HS-5 (cell line): Measurements from ENCODE around the gene SLC36A2.
"Not testable (repeated sequence)": the region's sequence is repeated elsewhere in the genome, so short reads cannot be mapped to it uniquely, and the experiment has no call there.

Experiments used
- DNase-seq: peaks from one replicate; pipeline ENCODE4 v3.0.0-alpha.2; 2012; ENCODE audit warnings: low read depth

The SLC36A2 gene

DNA sequence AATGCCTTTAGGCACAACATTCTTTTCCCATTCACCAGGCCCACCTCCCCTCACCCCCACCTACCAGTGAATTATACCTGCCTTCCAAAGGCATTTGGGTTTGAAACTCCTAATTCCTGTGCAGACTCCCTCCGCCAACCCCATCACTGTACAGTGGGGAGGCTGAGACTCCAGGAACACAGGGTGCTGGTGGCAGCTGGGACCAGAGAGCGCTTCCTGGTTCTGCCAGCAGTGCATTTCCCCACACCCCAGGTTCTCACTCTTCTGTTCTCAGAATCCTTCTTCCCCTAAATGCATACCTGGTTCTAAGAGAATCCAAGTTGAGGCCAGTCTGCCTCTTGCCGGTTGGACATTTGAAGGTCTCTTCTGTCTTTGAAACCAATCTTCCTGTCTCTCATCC lies 21.1 kb downstream of the SLC36A2 start:
- DNase-seq: no peak

DNA sequence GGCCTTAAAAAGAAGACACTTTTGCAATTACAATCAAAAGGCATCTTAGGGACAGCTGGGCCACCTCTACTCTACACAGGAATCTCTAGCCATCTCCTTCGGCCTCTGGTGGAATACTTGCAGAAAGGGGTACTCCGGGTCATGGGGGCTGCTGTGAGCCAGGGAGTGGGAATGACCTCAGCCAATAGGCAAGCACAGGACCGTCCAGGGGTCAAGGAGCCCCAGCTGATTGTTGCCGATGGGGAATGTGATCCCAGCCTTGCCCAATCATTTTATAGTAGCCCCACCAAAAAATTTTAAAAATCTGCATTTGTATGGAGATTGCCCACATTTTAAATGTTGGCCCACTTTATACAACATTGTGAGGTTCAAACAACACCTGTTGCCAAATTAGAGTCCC lies 26.9 kb downstream of the SLC36A2 start:
- no peak for DNase-seq

DNA sequence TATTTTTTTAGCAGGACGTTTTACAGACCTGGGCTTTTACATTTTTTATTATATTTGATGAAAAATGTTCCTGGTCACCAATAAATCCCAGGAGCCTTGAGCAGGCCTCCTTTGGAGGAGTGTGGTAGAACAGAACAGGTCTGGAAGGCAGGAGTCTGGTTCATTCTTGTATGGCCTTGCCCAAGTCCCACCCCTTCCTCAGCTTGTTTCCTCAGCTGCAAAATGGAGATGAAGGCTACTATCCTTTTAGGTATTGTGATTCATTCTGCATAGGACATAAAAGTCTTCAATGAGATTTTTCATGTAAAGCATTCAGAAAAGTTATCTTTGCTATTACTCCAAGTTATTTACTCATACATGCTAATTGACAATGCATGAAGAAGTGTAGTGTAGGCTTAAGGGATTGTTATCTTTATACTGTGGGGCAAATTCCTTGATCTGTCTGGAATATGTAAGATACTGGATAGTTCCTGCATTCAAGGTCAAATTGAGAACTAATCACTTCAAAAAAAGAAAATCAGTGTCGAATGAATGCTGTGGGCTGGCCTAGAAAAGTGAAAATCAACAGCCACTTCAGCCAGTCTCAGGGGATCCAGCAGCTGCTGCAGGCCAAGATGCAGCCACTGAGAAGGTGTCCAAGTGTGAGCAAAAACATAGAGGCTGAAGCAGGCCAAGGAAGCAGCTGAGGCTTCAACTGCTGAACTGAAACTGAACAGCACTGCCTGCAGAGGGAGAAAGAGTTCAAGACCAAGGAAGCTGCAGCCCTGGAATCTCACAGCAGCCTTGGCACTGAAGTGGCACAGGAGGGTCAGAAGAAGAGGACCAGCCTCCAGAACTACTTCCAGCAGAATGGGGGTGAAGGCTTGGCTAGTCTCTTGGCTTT lies 28.3 kb downstream of the SLC36A2 start:
- no peak for DNase-seq

DNA sequence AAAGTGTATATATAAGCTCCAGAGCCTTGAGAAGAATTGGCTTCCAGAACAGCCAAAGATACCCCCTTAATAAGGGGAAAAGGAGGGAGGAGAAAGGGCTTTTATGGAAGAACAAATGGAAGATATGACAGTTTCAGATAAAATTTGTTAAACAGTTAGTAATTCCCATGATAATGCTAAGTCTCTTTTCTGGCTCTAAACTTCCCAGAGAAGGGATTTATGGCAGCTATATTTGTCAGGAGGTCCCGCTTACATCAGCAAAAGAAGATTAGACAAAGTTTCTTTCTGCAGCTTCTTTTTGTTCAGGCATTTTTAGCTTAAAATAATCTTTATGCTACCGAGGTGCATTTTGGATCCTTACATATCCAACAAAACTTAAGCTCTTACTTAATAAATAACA lies 29.5 kb downstream of the SLC36A2 start:
- DNase-seq: no peak

DNA sequence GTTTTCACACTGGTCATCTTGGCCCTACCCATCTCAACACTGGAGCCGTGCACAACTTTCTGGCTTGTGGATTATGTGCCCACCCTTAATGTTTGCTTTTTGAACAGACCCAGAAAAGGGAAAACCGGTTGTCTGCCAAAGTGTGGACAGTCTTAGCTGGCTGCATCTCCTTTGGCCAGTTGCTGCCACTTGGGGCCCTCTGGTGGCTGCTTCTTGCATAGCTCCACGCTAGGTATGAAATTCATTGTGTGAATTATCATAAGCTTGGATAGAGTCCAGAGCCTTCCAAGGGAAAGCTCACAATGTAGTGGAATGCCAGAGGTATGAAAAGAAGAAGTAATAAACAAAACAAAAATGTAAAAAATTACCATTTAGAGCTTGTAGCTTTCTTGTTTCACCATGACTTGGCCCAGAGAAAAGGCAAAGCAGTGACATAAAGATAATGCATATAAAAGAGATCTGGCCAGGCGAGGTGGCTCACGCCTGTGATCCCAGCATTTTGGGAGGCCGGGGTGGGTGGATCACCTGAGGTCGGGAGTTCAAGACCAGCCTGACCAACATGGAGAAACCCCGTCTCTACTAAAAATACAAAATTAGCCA lies 31.3 kb downstream of the SLC36A2 start:
- DNase-seq: peak; percentile 35

DNA sequence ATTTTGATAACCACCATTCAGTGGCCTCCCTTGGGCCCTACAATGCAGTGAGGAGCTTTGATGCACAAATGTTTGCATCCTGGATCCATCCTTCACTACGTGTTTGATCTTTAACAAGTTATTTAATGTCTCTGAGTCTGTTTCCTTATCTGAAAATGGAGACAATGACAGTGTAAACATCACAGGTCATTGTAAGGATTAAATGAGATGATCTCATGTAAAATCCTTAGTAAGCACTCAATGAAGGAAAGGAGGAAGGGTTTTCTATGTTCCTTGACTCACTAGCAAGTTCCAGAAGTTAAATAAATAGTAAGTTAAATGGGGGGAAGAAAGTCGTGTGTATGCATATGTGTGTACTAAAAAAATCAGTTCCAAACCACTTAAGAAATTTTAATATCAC lies 34.0 kb downstream of the SLC36A2 start:
- DNase-seq: no peak

DNA sequence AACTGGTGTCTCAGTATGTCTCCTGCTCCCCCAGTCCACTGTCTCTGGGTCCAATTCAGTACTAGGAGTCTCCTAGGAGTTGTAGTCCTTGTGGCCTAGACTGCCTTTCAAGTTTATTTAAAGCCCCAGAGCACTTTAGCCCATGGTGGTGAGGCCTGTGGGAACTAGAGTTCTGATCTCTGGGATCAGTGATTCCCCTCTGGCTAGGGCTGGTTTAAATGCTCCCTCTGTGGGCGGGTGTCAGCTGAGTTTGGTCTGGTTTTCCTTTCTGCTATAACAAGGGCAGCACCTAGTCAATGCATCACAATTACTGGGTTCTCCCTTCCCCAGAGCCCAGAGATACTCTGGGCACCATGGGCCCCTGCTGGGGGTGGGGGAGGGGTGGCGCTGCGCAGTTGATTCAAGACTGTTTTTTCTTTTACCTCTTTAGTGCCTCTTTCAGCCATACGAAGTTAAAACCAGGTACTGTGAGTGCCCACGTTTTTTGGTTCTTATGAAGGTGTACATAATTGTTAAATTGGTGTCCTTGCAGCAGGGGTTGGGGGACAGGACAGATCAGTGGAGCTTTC lies 34.5 kb downstream of the SLC36A2 start:
- no peak for DNase-seq

DNA sequence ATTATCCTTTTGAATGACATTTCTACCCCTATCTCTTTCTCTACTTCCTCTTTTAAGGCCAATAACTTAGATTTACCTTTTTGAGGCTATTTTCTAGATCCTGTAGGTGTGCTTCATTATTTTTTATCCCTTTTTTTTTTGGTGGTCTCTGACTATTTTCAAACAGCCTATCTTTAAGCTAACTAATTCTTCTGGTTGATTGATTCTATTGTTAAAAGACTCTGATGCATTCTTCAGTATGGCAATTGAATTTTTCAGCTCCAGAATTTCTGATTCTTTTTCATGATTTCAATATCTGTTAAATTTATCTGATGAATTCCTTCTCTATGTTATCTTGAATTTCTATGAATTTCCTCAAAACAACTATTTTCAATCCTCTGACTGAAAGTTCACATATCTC lies 36.4 kb downstream of the SLC36A2 start:
- no peak for DNase-seq

DNA sequence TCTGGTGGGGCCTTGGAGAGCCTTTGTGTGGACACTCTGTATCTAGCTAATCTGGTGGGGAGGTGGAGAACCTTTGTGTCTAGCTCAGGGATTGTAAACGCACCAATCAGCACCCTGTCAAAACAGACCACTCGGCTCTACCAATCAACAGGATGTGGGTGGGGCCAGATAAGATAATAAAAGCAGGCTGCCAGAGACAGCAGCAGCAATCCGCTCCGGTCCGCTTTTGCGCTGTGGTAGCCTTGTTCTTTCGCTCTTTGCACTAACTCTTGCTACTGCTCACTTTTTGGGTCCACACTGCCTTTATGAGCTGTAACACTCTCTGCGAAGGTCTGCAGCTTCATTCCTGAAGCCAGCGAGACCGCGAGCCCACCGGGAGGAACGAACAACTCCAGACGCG lies 37.5 kb downstream of the SLC36A2 start:
- DNase-seq: not testable (repeated sequence)

DNA sequence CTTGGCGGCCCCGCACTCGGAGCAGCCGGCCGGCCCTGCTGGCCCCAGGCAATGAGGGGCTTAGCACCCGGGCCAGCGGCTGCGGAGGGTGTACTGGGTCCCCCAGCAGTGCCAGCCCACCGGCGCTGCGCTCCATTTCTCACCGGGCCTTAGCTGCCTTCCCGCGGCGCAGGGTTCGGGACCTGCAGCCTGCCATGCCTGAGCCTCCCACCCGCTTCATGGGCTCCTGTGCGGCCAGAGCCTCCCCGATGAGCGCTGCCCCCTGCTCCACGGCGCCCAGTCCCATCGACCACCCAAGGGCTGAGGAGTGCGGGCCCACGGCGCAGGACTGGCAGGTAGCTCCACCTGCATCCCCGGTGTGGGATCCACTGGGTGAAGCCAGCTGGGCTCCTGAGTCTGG lies 38.1 kb downstream of the SLC36A2 start:
- DNase-seq: not testable (repeated sequence)

DNA sequence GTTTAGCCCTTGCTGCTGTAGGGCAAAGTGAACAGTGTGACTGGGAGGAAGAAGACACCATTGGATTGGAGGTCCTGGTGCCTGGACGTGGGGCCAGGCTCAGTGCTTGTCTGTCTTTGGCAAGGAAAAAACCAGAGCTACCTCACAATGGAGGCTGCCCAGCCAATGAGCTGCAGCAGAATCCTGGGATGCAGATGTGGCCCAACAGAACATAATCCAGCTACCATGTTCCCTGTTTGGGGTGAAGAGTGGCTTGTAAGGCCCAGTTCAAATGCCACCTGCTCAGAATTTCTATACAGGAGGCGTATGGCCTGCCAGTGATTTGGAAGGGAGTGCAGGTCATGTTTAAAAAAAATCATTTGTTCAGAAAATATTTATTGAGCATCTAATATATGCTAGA lies 43.7 kb downstream of the SLC36A2 start, which contains the start of gene SLC36A3:
Gene SLC36A3, minus strand, starts transcription at position 101 of the 400 bp plus-strand sequence. CDS start 412 bp downstream, outside the sequence.
- no peak for DNase-seq

DNA sequence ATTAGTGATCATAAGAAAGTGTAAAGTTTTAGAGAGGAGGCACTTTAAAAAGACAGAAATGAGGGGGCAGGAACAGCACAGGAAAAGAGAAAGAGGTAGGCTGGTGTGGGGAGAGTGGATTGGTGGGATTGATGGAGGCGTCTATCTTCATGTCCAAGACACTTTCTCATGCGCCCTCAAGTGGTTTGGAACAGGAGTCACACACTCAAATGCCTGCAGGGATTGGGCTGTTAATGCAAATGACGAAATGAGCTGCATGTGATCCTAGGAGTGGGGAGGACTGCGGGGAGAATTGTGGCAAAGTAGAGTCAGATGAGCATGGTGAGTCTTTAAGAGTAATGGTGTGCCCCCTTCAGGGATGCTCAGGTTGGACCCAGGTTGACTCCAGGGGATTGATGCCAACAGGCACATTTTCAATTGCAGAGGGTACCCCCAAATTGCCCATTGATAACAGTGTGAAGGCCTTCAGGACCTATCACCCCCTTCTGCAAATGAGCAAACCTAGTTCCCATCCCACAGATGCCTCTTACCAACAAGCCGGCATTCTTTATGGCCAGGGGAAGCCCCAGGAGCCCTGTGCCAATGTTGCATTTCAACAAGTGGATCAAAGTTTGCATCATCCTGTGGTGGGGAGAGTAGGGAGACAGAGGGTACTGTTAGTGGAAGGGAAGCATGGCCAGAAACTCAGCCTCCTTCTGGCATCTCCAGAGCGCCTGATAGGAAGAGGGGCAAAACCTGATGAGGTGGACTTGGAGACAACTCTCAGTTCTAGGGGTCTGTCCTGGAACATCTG lies 49.1 kb downstream of the SLC36A2 start:
- DNase-seq: no peak

DNA sequence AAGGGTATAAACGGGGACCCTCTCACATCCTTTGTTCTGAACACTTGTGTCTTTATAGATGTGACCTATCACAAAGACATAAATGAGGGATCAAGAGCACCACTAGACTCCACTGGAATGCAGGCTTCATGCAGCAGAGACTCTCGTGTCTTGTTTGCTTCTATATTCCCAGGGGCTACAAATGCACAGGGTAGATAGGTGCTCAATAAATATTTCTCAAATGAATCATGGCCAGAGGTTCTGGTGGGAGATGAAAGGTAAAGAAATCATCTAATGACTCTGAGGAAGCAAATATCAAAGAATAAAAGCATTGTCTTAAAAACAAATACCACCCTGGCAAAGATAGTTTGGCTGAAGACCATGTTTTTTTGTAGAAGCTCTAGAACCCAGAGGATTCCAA lies 50.4 kb downstream of the SLC36A2 start:
- no peak for DNase-seq

DNA sequence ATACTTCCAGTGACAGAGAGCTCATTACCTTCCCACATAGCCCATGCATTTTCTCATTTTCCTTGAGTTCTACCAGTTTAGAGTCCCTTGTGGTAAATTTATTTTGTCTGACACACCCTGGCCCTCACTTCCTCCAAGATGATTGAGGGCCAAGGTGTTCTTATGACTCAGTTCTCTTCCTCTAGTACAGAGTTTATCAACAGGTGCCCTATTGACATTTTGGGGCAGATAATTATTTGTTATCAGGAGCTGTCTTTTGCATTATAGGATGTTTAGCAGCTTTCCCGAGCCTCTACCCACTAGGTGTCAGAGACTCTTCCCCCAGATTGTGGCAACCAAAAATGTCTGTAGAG lies 50.9 kb downstream of the SLC36A2 start:
- no peak for DNase-seq

DNA sequence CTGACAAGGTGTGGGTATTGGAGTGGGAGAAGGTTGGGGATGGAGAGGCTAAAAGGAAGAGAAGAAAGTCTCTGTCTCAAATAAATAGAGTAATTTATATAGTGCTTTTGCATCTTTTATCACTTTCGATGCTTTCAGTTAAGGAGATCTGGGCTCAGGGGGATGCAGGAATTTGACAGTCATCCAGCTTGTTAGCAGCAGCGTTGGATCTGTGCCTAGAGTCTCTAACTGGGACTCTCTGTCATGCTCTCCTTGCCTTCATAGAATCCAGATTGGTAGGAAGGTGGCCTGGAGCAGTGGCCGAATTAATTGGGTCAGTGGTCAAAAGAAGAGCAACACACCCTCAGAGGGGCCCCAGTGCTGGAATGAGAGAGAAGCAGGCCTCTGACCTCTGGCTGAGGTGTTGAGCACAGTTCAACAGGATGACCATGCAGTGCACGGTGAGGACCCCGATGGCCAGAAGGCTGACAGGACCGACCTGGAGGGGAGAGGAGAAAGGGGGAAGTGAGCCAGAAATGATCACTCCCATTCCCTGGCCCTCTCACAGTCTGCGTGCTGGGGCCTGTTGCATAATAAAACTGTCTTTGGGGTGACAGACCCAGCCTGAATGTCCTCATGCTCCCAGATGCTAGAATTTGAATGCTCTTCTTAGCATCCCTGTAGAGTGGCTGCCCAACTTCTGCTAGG lies 51.4 kb downstream of the SLC36A2 start:
- DNase-seq: no peak

DNA sequence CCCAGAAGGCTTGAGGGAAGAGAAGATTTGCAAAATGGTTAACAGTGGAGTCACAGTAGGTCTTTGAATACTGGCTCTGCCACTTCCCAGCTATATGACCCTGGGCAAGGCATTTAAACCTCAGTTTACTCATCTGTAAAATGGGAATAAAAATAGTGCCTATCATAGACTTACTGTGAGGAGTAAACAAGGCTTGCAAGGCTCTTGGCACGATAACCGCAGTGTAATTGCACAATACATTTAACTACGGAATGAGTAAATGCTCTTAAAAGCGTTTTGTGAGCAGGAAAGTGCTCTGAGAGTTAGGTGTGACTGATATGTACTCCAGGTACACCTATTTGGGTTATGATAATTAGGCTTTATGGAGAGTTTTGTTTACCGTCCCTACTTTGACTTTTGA lies 52.2 kb downstream of the SLC36A2 start:
- DNase-seq: no peak

DNA sequence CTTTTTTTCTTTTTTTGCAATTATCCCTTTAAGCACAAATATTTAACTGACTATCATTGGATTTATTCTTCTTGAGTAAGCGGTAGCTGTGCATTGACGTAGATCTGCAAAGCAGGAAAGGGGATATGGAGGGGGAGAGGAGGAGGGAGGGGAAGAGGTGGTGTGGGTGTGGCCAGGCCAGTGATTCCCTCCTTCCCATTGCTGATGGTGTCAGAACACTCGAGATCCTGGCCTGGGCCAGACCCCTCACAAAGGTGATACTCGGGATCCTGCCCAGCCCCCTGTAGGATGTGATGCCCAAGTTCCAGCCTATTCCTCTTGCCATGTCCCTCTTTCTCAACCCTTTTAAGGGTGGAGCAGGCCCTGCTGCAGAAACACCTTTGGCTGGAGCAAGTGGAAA lies 53.7 kb downstream of the SLC36A2 start:
- DNase-seq: no peak

DNA sequence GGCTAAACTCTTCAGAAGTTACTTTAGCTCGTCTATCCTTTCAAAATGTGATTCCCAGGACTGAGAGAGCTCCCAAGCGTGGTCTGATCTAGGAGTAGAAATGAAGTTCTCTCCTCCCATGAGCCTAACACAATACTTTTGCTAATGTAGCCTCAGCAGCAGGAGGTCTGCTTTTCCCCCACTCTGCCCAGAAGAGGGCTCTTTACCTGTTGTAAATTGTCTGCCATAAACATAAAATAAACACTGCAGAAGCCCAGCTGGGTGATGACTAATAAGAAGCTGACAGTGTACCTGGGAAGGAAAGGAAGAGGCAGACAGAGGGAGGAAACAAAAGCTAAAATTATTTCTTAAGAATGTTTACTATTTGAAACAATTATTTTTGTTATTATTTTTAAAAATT lies 59.2 kb downstream of the SLC36A2 start:
- no peak for DNase-seq

DNA sequence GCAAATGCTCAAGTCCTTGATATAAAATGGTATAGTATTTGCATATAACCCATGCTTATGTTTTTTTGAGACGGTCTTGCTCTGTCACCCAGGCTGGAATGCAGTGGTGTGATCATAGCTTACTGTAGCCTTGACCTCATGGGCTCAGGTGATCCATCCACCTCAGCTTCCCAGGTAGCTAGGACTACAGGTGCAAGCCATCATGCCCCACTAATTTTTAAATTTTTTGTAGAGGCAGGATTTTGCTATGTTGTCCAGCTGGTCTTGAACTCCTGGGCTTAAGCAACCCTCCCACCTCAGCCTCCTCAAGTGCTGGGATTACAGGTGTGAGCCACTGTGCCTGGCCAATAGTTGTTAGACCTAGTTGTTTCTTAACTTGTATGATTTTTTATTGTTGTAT lies 61.1 kb downstream of the SLC36A2 start:
- DNase-seq: no peak

DNA sequence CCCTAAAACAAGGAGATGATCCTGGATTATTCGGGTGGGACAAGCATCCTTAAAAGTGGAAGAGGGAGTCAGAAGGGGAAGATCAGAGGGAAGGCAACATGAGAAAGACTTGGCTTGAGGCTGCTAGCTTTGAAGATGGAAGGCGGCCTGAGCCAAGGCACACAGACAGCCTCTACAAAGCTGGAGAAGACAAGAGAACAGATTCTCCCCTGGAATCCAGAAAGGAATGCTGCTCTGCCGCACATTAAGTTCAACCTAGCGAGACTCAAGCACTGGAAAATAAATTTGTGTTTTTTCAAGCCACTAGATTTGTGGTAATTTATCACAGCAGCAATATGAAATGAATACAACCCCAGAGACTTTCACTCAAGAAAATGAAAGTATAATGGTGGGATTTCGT lies 61.7 kb downstream of the SLC36A2 start:
- DNase-seq: no peak

DNA sequence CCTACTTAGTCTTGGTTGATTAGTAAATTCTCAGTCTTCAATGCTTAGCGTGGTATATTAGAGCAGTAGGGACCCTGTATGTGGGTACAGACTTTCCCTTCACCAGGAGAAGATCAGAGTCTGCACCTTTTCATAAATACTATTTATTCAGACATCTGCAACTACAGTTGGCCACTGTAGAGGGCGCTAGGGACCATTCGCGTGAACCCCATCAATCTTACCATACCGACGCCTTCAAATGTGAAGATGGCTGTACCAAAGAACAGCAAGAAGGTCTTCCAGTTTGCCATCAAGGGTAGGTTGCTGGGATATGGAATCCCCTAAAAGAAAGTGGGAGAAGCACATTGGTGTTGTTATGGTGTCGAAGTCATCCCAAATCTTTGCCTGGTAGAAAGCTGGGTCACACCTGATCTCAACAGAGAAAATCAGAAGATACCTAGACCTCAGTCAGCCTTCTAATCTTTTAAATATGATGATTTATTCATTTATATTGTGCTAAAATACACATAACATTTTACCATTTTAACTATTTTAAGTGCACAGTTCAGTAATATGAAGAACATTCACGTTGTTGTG lies 62.9 kb downstream of the SLC36A2 start:
- DNase-seq: no peak
